Lung (tissue), 12 donors: ENCODE data around the gene ADM5. TPM values are rescaled to one million over a fixed set of nuclear protein-coding genes. Genes with fewer than 3 reads are reported as not detected.

Source experiments
- ATAC-seq: fragments of 200-7000 bp; cut with Tn5 transposase; one replicate; pipeline ENCODE4 v1.9.1; 2020; ENCODE audit warnings: moderate number of reproducible peaks; ENCODE audit not compliant: insufficient read depth, low FRiP score
- DNase-seq, 3 donors: peaks; one replicate each; pipeline ENCODE4 v3.0.0-alpha.2; 2013 to 2017
- H3K27ac ChIP-seq, 2 donors: one replicate each; pipeline ENCODE4 v1.5.1; 2013; ENCODE audit warnings: mild to moderate bottlenecking in 2 of 2, moderate library complexity in 2 of 2, control low read depth in 1 of 2, inconsistent platforms in 1 of 2, low read depth in 1 of 2, low read length in 1 of 2
- H3K27me3 ChIP-seq, 3 donors: one replicate each; pipeline ENCODE4 v1.5.1; 2013; ENCODE audit warnings: low read length in 2 of 3; ENCODE audit not compliant: control insufficient read depth in 3 of 3, insufficient read depth in 3 of 3
- H3K36me3 ChIP-seq, 4 donors: one replicate each; pipeline ENCODE4 v1.5.1; 2013; ENCODE audit warnings: low read length in 4 of 4, mild to moderate bottlenecking in 1 of 4, moderate library complexity in 1 of 4; ENCODE audit not compliant: control insufficient read depth in 4 of 4, insufficient read depth in 4 of 4
- H3K4me1 ChIP-seq, 5 donors: one replicate each; pipeline ENCODE4 v1.5.1; 2013; ENCODE audit warnings: low read length in 5 of 5, mild to moderate bottlenecking in 2 of 5, moderate library complexity in 1 of 5; ENCODE audit not compliant: control insufficient read depth in 5 of 5, insufficient read depth in 5 of 5
- H3K4me3 ChIP-seq: one replicate; pipeline ENCODE4 v1.5.1; 2013; ENCODE audit warnings: mild to moderate bottlenecking, control low read depth, moderate library complexity
- H3K9ac ChIP-seq, 2 donors: one replicate each; pipeline ENCODE4 v1.5.1; 2013; ENCODE audit warnings: low read length in 2 of 2, control low read depth in 1 of 2; ENCODE audit not compliant: insufficient read depth in 1 of 2
- H3K9me3 ChIP-seq, 4 donors: one replicate each; pipeline ENCODE4 v1.5.1; 2013; ENCODE audit warnings: low read length in 3 of 4, mild to moderate bottlenecking in 1 of 4, moderate library complexity in 1 of 4; ENCODE audit not compliant: control insufficient read depth in 4 of 4, insufficient read depth in 3 of 4
- CTCF ChIP-seq: IDR thresholded peaks from 2 replicates; pipeline ENCODE4 v1.5.1; 2012; ENCODE audit warnings: mild to moderate bottlenecking; ENCODE audit errors: control extremely low read depth, extremely low read depth
- WGBS, 2 donors: extraction: QIAGEN DNeasy Blood & Tissue Kit; methylation state at CpG; one replicate each; pipeline ENCODE4 v1.1.7; 2013; 5-methylcytosine and 5-hydroxymethylcytosine counted together
- polyA plus RNA-seq, 2 donors: library from polyadenylated mRNA; stranded (reverse); fragments of 200-250 nt; gene quantifications; one replicate each; pipeline ENCODE4 v1.2.1, GENCODE V29; 2013
- total RNA-seq, 2 donors: library from RNA; depleted of rRNA in 1 of 2; stranded (reverse); fragments of >200 nt in 1 of 2; gene quantifications; one replicate each; pipeline ENCODE4 v1.2.1, GENCODE V29; 2014 to 2021
- donor health status: control.
- donor health status: control.
- donor health status: Bipolar disorder and iron deficiency.
- donor health status: healthy.
- donor health status: DM: yes; HTN: yes; CAD: no.

ADM5 gene
- total and polyA plus RNA-seq, 4 donors = 0.60 to 4.2 (median 3.0) TPM

GRCh38 chr19:49701271-49701786, 11.9 kb downstream of the ADM5 start:
- WGBS, 2 donors = 58 to 69% methylated on average over 37 to 40 of the region's 40 CpGs
- no peak overlapping the region for H3K27ac ChIP-seq
- no peak overlapping the region for H3K9ac ChIP-seq
- H3K9me3 ChIP-seq = no peaks in the 10 kb centered on the region
- peaks cover 0 to 5% (median 2%) of the 10 kb centered on the region in 4 donors for H3K36me3 ChIP-seq
- ATAC-seq (no peak), DNase-seq (peak in 1 of 3 donors; percentile 12)
- H3K27me3 ChIP-seq = no peaks in the 10 kb centered on the region
- TF ChIP-seq CTCF = no peak
- no peak overlapping the region for H3K4me3 ChIP-seq
- no peaks in the 10 kb centered on the region for H3K4me1 ChIP-seq

GRCh38 chr19:49704888-49705642, 15.7 kb downstream of the ADM5 start:
- Histone ChIP-seq H3K27me3 (no peaks in the 10 kb centered on the region), H3K36me3 (peaks cover 0 to 5% (median 0%) of the 10 kb centered on the region in 4 donors), H3K4me1 (no peaks in the 10 kb centered on the region), H3K9ac (no peak overlapping the region), H3K4me3 (no peak overlapping the region), H3K9me3 (no peaks in the 10 kb centered on the region), H3K27ac (no peak overlapping the region)
- ATAC-seq (no peak), DNase-seq (no peak)
- no peak for TF ChIP-seq CTCF
- WGBS, 2 donors = 88% methylated on average over 22 of the region's 22 CpGs

GRCh38 chr19:49705919-49706318, 16.5 kb downstream of the ADM5 start:
- Histone ChIP-seq H3K4me3 (no peak overlapping the region), H3K9me3 (no peaks in the 10 kb centered on the region), H3K9ac (no peak overlapping the region), H3K4me1 (no peaks in the 10 kb centered on the region), H3K27me3 (no peaks in the 10 kb centered on the region), H3K36me3 (peaks cover 0 to 5% (median 0%) of the 10 kb centered on the region in 4 donors), H3K27ac (no peak overlapping the region)
- DNase-seq (no peak), ATAC-seq (no peak)
- WGBS, 2 donors = 91 to 93% methylated on average over 16 of the region's 16 CpGs
- TF ChIP-seq CTCF = no peak
